Measurements from ENCODE around the gene KCND3. TPM values are rescaled to one million over a fixed set of nuclear protein-coding genes. Genes with fewer than 3 reads are reported as not detected.

KCND3 gene
- total RNA-seq, 2 experiments from 2014 or later: not detected

DNA sequence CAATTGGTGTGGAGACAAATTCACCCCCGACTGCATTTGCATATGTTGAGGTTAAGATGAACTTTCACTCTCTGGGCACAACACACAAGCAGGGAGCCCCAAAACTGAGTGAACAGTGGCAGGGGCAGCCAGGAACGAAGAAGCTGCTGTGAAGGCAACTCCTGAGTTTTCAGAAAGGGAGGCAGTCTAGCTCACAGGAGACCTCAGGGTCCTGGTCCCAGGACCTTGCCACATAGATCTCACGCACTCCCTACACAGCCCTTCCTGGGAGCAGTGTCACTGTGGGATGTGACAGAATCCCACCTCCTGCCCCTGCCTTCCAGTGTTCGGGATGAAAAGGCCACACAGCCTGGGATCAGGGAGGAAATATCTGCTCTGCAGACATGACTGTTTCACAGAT lies 60.9 kb downstream of the KCND3 start:
- CTCF ChIA-PET: no interaction called here
- POLR2A ChIA-PET: no interaction called here

- POLR2A ChIA-PET: no interaction called here
- CTCF ChIA-PET: no interaction called here
Observed at GRCh38 chr1:111927652-111928051, 61.8 kb downstream of the KCND3 start.

- ChIA-PET POLR2A (no interaction called here), CTCF (no interaction called here)
Observed at GRCh38 chr1:111924786-111925185, 64.7 kb downstream of the KCND3 start.

DNA sequence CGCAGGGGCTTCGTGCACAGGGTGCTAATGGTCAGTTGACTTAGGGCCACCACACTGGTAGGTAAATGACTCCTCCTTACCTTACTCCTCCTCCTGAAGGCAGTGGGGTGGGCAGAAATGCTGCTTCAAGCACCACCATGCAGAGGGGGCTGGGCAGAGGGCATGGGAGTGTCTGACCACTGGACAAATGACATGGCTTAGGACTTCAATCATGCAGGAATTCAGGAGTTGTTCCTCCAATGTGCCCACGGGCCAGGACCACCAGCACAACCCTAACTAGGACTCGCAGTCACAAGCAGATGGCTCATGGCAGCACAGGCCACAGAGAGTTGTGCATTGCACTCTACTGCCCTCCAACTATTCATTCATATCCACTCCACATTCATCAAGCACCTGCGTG lies 65.7 kb downstream of the KCND3 start:
- ChIA-PET POLR2A (no interaction called here), CTCF (no interaction called here)

- ChIA-PET POLR2A (no interaction called here), CTCF (no interaction called here)
Observed at GRCh38 chr1:111921948-111922347, 67.5 kb downstream of the KCND3 start.

- POLR2A ChIA-PET: no interaction called here
- CTCF ChIA-PET: no interaction called here
Observed at GRCh38 chr1:111920221-111921024, 69.0 kb downstream of the KCND3 start.

DNA sequence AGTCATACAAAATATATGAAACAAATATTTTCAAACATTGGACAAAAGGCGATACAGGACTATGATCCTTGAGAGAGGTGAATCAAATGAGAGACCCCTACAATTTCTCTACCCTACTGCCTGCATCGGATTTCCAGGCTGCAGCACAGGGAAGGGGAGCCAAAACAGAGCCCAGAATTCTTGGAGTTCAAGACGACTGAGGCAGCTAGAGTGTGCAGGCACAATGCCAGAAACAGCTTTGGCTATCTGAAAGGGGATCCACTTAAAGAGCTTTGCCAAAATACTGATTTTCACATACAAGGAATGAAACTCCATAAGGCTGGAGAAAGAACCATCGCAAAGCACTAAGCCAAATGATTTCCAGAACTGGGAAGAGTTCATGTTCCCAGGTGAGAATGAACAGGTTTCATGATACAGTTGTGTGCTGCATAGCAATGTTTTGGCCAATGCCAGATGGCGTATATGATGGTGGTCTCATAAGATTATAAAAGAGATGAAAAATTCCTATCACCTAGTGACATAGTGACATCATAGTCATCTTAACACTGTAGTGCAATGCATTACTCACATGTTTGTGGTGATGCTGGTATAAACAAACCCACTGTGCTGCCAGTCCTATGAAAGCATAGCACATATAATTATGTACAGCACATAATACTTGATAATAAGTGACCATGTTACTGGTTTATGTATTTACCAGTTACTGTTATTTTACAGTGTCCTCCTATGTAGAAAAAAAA lies 77.5 kb downstream of the KCND3 start:
- ChIA-PET CTCF (interaction anchor here (0.5 kb wide), 1 partner anchor 402 kb away, joined by 3 read pairs; no protein-coding TSS in a partner anchor), POLR2A (no interaction called here)

GRCh38 chr1:111911061-111911460 lies 78.4 kb downstream of the KCND3 start:
- CTCF ChIA-PET: interaction anchor here (0.5 kb wide), 1 partner anchor 403 kb away, joined by 3 read pairs; no protein-coding TSS in a partner anchor
- POLR2A ChIA-PET: no interaction called here

DNA sequence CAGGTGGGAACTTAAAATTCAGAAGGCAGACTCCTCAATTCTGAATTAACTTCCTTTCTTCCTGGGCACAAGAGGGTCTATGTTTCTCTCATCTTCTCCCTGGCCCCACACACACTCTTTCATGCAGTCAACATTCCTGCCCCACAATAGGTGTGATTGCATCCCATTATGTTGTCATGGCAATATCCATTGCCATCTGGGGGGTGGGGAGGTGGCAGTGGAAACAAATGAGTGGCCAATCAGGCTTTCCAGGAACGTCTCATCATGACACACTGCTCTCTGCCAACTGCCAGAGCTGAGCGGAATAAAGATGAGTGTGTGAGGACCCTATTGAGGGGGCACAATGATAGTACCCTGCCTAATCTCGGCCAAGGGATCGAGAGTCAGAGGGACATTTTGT lies 80.4 kb downstream of the KCND3 start:
- ChIA-PET CTCF (no interaction called here), POLR2A (no interaction called here)

DNA sequence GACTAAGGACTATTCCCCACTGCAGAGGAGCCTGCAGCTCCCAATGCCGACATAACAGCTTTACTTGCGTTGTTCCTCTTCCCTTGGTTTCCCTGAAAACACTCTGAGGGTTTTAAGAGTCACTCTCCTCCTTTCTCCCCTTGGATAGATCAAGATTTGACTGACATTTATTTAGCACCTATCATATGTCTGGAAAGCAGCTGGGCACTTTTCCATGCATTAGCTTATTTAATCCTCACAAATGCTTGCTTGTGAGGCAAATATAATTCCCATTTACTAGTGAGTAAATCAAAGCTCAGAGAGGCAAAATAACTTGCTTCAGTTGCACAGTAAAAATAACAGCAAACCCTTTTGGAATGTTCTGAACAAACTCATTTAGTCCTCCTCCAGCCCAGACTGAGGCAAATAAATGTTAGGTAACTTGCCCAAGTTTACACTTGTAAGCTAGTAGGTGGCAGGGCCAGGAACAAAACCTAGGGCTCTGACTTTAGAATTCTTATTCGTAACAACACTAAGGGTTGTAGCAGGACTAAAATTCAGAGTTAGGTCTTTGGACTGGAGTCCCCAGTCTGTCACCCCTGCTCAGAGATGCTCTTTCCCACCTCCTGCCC lies 81.4 kb downstream of the KCND3 start:
- POLR2A ChIA-PET: no interaction called here
- CTCF ChIA-PET: no interaction called here

DNA sequence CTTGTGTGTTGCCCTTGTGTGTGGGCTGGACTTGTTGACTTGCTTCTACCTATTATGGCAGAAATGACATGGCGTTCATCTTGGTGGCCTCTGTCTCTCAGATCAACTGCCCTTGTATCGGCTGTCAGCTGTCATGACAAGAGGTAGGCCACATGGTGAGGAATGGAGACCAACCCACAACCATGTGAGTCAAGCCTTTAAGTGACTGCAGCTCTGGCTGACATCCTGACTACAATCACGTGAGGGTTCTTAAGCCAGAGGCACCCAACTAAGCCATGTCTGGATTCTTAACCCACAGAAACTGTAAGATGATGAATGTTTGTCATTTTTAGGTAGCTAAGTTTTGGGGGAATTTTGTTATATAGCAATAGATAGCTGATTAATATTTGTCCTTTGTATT lies 82.1 kb downstream of the KCND3 start:
- POLR2A ChIA-PET: no interaction called here
- CTCF ChIA-PET: interaction anchor here (0.5 kb wide), 1 partner anchor 64 kb away, joined by 3 read pairs; no protein-coding TSS in a partner anchor

- POLR2A ChIA-PET: no interaction called here
- CTCF ChIA-PET: interaction anchor here (0.5 kb wide), 1 partner anchor 65 kb away, joined by 3 read pairs; no protein-coding TSS in a partner anchor
Observed at GRCh38 chr1:111906816-111907215, 82.7 kb downstream of the KCND3 start.

- ChIA-PET CTCF (no interaction called here), POLR2A (no interaction called here)
Observed at GRCh38 chr1:111906111-111906510, 83.4 kb downstream of the KCND3 start.

- ChIA-PET POLR2A (no interaction called here), CTCF (no interaction called here)
Observed at GRCh38 chr1:111904478-111905218, 84.8 kb downstream of the KCND3 start.

- ChIA-PET CTCF (no interaction called here), POLR2A (no interaction called here)
Observed at GRCh38 chr1:111903871-111904449, 85.5 kb downstream of the KCND3 start.

GRCh38 chr1:111903148-111903870 lies 86.2 kb downstream of the KCND3 start:
- ChIA-PET POLR2A (no interaction called here), CTCF (no interaction called here)

GRCh38 chr1:111895469-111895868 lies 94.0 kb downstream of the KCND3 start:
- POLR2A ChIA-PET: no interaction called here
- CTCF ChIA-PET: no interaction called here

DNA sequence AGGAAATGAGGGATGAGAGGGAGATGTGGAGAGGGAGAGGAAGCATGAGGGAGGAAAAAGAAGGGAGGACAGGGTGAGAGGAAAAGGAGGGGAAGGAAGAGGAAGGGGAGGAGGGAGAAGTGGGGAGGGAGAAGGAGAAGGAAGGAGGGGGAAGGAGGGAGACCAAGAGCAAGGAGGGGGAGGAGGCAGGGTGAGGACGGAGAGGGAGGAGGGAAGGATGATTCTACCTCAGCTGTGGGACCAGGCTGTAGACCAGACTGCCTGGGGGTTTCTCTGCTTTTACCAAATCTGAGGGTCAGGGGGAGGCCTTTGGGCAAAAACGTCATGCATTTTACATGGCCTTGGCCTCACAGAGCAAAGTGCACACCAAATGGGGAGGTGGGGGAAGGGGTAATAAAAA lies 94.5 kb downstream of the KCND3 start:
- ChIA-PET POLR2A (no interaction called here), CTCF (no interaction called here)

DNA sequence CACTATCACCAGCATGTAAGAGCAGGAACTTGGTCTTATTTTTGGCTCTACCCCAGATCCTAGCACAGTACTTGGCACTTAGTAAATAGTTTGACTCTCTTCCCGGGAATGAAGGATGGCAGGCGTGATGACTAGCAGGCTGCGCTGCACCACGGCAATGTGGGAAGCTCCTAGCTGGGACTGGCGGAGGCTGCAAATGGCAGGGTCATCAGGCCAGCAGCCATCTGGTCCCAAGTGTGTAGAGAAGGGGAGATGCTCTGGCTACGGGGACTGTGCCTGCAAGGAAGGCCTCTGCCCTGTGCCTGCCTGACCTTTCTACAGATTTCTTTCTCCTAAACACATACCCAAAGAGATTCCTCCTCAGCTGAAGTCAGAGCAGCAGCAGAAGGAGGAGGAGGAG lies 95.0 kb downstream of the KCND3 start:
- POLR2A ChIA-PET: no interaction called here
- CTCF ChIA-PET: no interaction called here

All from activated CD8-positive, alpha-beta memory T cell treated with anti-CD3 and anti-CD28 coated beads for 36 hours (primary cell).